Astrocyte (in vitro differentiated cells and primary cell): Measurements from ENCODE around the gene STX10. TPM values are rescaled to one million over a fixed set of nuclear protein-coding genes. Genes with fewer than 3 reads are reported as not detected.

ENCODE experiments used
- DNase-seq: peaks from one replicate; pipeline ENCODE4 v3.0.0-alpha.2; 2010; ENCODE audit warnings: low read depth
- FAIRE-seq: peaks from 2 replicates; lab custom pipeline; 2011; peaks lifted over from hg19 to GRCh38; lab: Jason Lieb, UNC
- H2AFZ ChIP-seq: 2 replicates; pipeline ENCODE4 v1.6.0; 2012; ENCODE audit warnings: low read depth, low read length, inconsistent platforms
- H3K27ac ChIP-seq: 2 replicates; pipeline ENCODE4 v1.5.1; 2011; ENCODE audit warnings: low read depth, low read length, inconsistent platforms
- H3K27me3 ChIP-seq: 2 replicates; pipeline ENCODE4 v1.6.0; 2011; ENCODE audit warnings: low read length, inconsistent platforms; ENCODE audit not compliant: insufficient read depth
- H3K36me3 ChIP-seq: 2 replicates; pipeline ENCODE4 v1.5.1; 2011; ENCODE audit warnings: low read length, inconsistent platforms; ENCODE audit not compliant: insufficient read depth
- H3K4me1 ChIP-seq: 2 replicates; pipeline ENCODE4 v1.5.1; 2011; ENCODE audit warnings: low read length, inconsistent platforms; ENCODE audit not compliant: insufficient read depth
- H3K4me2 ChIP-seq: 2 replicates; pipeline ENCODE4 v1.6.0; 2012; ENCODE audit warnings: low read length, inconsistent platforms
- H3K4me3 ChIP-seq: 2 replicates; pipeline ENCODE4 v1.5.1; 2011; ENCODE audit warnings: low read depth, mild to moderate bottlenecking, low read length, inconsistent platforms; ENCODE audit not compliant: insufficient read depth
- H3K79me2 ChIP-seq: 2 replicates; pipeline ENCODE4 v1.6.0; 2012; ENCODE audit warnings: mild to moderate bottlenecking, low read length, inconsistent platforms; ENCODE audit not compliant: insufficient read depth
- H3K9ac ChIP-seq: 2 replicates; pipeline ENCODE4 v1.6.0; 2012; ENCODE audit warnings: mild to moderate bottlenecking, low read length, inconsistent platforms
- H3K9me3 ChIP-seq: 2 replicates; pipeline ENCODE4 v1.5.1; 2012; ENCODE audit warnings: low read depth, mild to moderate bottlenecking, low read length, inconsistent platforms; ENCODE audit not compliant: insufficient read depth
- H4K20me1 ChIP-seq: 2 replicates; pipeline ENCODE4 v1.6.0; 2012; ENCODE audit warnings: low read length, inconsistent platforms; ENCODE audit not compliant: insufficient read depth
- H3K27ac Mint-ChIP-seq: one replicate; pipeline ENCODE4 v1.8.0; 2021; ENCODE audit warnings: mild to moderate bottlenecking, mixed read lengths; ENCODE audit not compliant: unreplicated experiment
- H3K27me3 Mint-ChIP-seq: one replicate; pipeline ENCODE4 v1.8.0; 2021; ENCODE audit warnings: low read depth, mixed read lengths; ENCODE audit not compliant: unreplicated experiment
- H3K36me3 Mint-ChIP-seq: one replicate; pipeline ENCODE4 v1.8.0; 2021; ENCODE audit warnings: low read depth, mixed read lengths; ENCODE audit not compliant: unreplicated experiment
- H3K4me1 Mint-ChIP-seq: one replicate; pipeline ENCODE4 v1.8.0; 2021; ENCODE audit warnings: low read depth, mixed read lengths; ENCODE audit not compliant: unreplicated experiment
- H3K4me3 Mint-ChIP-seq: one replicate; pipeline ENCODE4 v1.8.0; 2021; ENCODE audit warnings: mild to moderate bottlenecking, moderate library complexity, mixed read lengths; ENCODE audit not compliant: unreplicated experiment
- H3K9me3 Mint-ChIP-seq: one replicate; pipeline ENCODE4 v1.8.0; 2021; ENCODE audit warnings: mild to moderate bottlenecking, mixed read lengths; ENCODE audit not compliant: unreplicated experiment
- CTCF ChIP-seq: IDR thresholded peaks from 2 replicates; pipeline ENCODE4 v1.5.1; 2011; ENCODE audit warnings: low read depth, mild to moderate bottlenecking, inconsistent platforms, low read length, moderate library complexity; ENCODE audit not compliant: insufficient read depth
- EZH2 ChIP-seq: IDR thresholded peaks from 2 replicates; pipeline ENCODE4 v1.6.1; 2012; ENCODE audit warnings: mild to moderate bottlenecking, low read length, inconsistent platforms; ENCODE audit not compliant: insufficient read depth
- total RNA-seq: library from RNA; stranded (reverse); gene quantifications from 2 replicates; pipeline ENCODE4 v1.2.1, GENCODE V29; 2021

Gene STX10
- total RNA-seq, 1 donor from 2014 or later = 39.7 TPM

GRCh38 chr19:13195678-13196077, 45.5 kb upstream of the STX10 start:
- H2AFZ ChIP-seq = no peak overlapping the region
- Mint-ChIP-seq H3K4me1 (no peaks in the 10 kb centered on the region), H3K36me3 (no peaks in the 10 kb centered on the region), H3K27ac (no peak overlapping the region), H3K4me3 (no peak overlapping the region), H3K27me3 (peaks cover 2% of the 10 kb centered on the region), H3K9me3 (no peaks in the 10 kb centered on the region)
- no peak overlapping the region for H3K9ac ChIP-seq
- H3K9me3 ChIP-seq = no peaks in the 10 kb centered on the region
- no peaks in the 10 kb centered on the region for H3K79me2 ChIP-seq
- H3K4me2 ChIP-seq = no peak overlapping the region
- no peak for TF ChIP-seq CTCF
- TF ChIP-seq EZH2 = no peak
- DNase-seq (no peak), FAIRE-seq (no peak)
- no peak overlapping the region for H3K4me3 ChIP-seq
- H3K36me3 ChIP-seq = no peaks in the 10 kb centered on the region
- H3K27ac ChIP-seq = no peak overlapping the region
- no peaks in the 10 kb centered on the region for H3K27me3 ChIP-seq
- H3K4me1 ChIP-seq = no peaks in the 10 kb centered on the region
- H4K20me1 ChIP-seq = no peaks in the 10 kb centered on the region

DNA sequence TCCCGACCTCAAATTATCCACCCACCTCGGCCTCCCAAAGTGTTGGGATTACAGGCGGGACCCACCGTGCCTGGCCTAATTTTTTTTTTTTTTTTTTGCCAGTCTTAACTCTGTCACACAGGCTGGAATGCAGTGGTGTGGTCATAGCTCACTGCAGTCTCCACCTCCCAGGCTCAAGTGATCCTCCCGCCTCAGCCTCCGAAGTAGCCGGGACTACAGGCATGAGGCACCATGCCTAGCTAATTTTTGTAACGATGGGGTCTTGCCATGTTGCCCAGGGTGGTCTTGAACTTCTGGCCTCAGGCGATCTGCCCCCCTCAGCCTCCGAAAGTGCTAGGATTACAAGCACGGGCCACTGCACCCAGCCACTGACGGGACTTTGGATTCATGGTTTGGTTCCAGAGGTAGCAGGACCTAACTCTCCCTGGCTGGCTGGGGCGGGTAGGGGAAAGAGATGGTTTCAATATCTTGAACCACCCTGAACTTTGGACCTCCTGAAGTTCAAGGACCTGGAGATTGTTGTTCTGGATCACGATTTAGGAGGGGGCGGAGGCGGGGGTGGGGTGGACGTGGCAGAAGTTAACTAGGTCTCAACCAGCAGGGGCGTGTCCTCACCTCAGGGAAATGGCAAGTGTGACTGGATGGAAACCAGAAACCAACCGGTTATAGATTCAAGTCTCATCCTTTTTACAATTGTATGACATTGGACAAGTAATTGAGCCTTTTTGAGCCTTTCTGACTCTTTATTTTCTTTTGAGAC, 40.8 kb upstream of the STX10 start:
- H4K20me1 ChIP-seq = no peaks in the 10 kb centered on the region
- H3K9ac ChIP-seq = no peak overlapping the region
- no peaks in the 10 kb centered on the region for H3K4me1 Mint-ChIP-seq
- H3K27ac ChIP-seq = no peak overlapping the region
- H3K27me3 Mint-ChIP-seq = no peaks in the 10 kb centered on the region
- no peaks in the 10 kb centered on the region for H3K36me3 Mint-ChIP-seq
- FAIRE-seq = no peak
- H2AFZ ChIP-seq = no peak overlapping the region
- no peak overlapping the region for H3K27ac Mint-ChIP-seq
- no peaks in the 10 kb centered on the region for H3K9me3 Mint-ChIP-seq
- no peak overlapping the region for H3K4me3 Mint-ChIP-seq
- no peak for DNase-seq
- no peaks in the 10 kb centered on the region for H3K36me3 ChIP-seq
- H3K9me3 ChIP-seq = no peaks in the 10 kb centered on the region
- no peaks in the 10 kb centered on the region for H3K4me1 ChIP-seq
- H3K27me3 ChIP-seq = no peaks in the 10 kb centered on the region
- H3K4me3 ChIP-seq = no peak overlapping the region
- TF ChIP-seq CTCF = no peak
- no peak for TF ChIP-seq EZH2
- H3K79me2 ChIP-seq = no peaks in the 10 kb centered on the region
- no peak overlapping the region for H3K4me2 ChIP-seq

DNA sequence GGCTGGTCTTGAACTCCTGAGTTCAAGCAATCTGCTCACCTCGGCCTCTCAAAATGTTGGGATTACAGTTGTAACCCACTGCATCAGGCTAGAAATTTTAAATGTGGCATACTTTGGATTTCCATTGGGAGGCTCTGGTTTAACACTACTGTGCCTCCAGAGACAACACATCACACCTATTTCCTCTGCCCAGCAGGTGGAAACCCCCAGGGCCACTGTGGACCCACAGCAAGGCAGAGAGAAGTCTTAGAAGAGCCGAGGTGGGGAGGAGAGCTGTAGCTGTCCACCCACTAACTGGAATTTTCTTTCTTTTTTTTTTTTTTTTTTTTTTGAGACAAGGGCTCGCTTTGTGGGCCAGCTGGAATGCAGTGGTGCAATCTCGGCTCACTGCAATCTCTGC, 39.4 kb upstream of the STX10 start:
- H2AFZ ChIP-seq = no peak overlapping the region

More for the DNA sequence above, 39.4 kb upstream of the STX10 start:
- H3K9me3 Mint-ChIP-seq = no peaks in the 10 kb centered on the region
- no peak overlapping the region for H3K4me3 Mint-ChIP-seq
- Histone ChIP-seq H3K4me2 (no peak overlapping the region), H3K27ac (no peak overlapping the region), H3K4me3 (no peak overlapping the region), H4K20me1 (no peaks in the 10 kb centered on the region), H3K79me2 (no peaks in the 10 kb centered on the region), H3K9ac (no peak overlapping the region), H3K9me3 (no peaks in the 10 kb centered on the region), H3K4me1 (no peaks in the 10 kb centered on the region), H3K27me3 (no peaks in the 10 kb centered on the region), H3K36me3 (no peaks in the 10 kb centered on the region)
- no peaks in the 10 kb centered on the region for H3K36me3 Mint-ChIP-seq
- no peaks in the 10 kb centered on the region for H3K4me1 Mint-ChIP-seq
- H3K27ac Mint-ChIP-seq = no peak overlapping the region
- H3K27me3 Mint-ChIP-seq = no peaks in the 10 kb centered on the region
- no peak for DNase-seq
- no peak for FAIRE-seq
- TF ChIP-seq CTCF (no peak), EZH2 (no peak)
